Measurements from ENCODE around the gene PDX1.

PDX1 gene

DNA sequence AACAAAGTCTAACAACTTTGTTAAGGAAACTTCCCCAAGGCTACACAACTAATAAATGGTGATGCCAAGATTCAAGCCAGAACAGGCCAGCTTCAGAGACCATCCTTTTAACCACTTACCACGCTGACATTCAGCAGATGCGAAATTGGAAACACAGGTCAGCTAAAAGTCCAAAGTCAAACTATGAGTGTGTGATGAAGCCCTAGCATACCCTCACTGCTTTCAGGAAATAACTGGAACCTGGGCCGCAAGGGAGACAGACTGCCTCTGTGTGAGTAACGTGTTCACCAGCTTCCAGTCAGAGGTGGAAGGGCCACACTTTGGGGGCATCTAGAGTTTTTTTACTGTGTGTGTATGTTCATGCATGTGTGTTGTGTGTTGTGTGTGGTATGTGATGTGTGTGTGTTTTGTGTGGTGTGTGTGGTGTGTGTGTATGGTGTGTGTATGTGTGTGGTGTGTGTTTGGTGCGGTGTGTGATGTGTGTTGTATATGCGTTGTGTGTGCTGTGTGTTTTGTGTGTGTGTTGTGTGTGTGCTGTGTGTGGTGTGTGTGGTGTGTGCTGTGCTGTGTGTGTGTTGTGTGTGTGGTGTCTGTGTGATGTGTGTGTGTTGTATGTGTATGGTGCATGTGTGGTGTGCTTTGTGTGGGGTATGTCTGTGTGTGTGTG, 12.5 kb upstream of the PDX1 start:
- ChIA-PET POLR2A (no interaction called here), CTCF (no interaction called here)
- TF ChIP-seq, protein P1, sequence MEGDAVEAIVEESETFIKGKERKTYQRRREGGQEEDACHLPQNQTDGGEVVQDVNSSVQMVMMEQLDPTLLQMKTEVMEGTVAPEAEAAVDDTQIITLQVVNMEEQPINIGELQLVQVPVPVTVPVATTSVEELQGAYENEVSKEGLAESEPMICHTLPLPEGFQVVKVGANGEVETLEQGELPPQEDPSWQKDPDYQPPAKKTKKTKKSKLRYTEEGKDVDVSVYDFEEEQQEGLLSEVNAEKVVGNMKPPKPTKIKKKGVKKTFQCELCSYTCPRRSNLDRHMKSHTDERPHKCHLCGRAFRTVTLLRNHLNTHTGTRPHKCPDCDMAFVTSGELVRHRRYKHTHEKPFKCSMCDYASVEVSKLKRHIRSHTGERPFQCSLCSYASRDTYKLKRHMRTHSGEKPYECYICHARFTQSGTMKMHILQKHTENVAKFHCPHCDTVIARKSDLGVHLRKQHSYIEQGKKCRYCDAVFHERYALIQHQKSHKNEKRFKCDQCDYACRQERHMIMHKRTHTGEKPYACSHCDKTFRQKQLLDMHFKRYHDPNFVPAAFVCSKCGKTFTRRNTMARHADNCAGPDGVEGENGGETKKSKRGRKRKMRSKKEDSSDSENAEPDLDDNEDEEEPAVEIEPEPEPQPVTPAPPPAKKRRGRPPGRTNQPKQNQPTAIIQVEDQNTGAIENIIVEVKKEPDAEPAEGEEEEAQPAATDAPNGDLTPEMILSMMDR (IDR thresholded peaks at IDR 0.05; ENCODE audit: control extremely low read depth, extremely low read depth, low read depth, missing control alignments) = no peak
- no peak for DNase-seq (ENCODE audit: extremely low spot score)

DNA sequence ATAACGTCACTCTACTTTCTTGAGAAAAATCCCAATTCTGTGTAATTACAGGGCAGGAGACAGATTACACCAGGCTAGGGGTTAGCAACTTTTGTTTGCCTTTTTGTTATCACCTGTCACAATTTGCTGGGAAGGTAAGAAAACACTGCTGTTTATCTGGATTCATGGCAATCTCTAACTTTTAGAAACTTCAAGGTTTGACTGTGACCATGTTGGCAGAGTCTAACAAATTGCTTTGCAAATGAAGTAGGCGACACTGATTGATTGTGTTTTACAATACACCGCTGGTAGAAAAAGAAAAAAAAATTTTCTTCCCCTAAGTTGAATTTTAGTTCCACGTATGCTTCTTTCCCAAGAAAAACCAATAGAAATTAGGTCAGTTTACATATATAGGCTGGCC, 10.4 kb upstream of the PDX1 start:
- TF ChIP-seq, protein P1 (IDR thresholded peaks at IDR 0.05; ENCODE audit: control extremely low read depth, extremely low read depth, low read depth, missing control alignments) = no peak
- CTCF ChIA-PET = no interaction called here
- DNase-seq (ENCODE audit: extremely low spot score) = no peak
- POLR2A ChIA-PET = no interaction called here

DNA sequence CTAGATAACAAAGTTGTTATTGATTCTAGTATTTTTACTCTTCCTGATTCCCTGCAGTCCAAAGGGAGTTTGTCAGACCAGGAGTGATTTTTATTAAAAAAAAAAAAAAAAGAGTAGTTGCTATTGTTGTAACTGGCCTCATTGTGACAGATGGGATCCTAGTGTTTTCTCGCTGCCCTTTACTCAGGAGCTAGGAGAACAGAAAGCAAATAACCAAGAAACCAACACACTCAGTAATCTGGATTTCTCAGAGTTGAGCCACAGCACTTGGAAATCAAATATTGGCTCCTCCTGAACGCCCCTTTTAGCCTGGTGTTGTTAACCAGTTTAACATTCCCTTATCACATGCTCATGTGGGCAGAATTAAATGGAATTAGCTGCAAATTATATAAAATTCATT, 8.3 kb upstream of the PDX1 start:
- ChIA-PET POLR2A (no interaction called here), CTCF (interaction anchor here (1.8 kb wide), 1 partner anchor 85 kb away, joined by 4 read pairs; no protein-coding TSS in a partner anchor)
- DNase-seq (ENCODE audit: extremely low spot score) = no peak
- TF ChIP-seq, protein P1 (IDR thresholded peaks at IDR 0.05; ENCODE audit: control extremely low read depth, extremely low read depth, low read depth, missing control alignments) = no peak

DNA sequence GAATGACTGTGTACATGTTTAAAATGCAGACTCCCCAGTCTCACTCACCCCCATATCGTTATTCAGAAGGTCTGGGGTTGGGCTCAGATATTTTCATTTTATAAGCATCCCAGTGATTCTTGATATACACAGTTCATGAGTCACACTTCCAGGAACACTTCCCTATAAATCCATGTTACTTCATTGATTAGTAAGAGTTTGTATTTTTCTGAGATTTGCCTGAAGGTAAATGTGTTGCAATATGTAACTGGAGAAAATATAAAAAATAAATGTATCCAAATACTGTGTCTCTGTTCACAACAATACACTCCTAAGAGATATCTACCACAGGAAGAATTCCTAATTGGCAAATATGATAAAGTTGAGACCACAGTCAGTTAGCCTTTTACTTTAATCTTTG, 6.6 kb upstream of the PDX1 start:
- DNase-seq (ENCODE audit: extremely low spot score) = no peak
- CTCF ChIA-PET = interaction anchor here (0.9 kb wide), 1 partner anchor 83 kb away, joined by 3 read pairs; no protein-coding TSS in a partner anchor
- TF ChIP-seq, protein P1 (IDR thresholded peaks at IDR 0.05; ENCODE audit: control extremely low read depth, extremely low read depth, low read depth, missing control alignments) = no peak
- POLR2A ChIA-PET = no interaction called here

DNA sequence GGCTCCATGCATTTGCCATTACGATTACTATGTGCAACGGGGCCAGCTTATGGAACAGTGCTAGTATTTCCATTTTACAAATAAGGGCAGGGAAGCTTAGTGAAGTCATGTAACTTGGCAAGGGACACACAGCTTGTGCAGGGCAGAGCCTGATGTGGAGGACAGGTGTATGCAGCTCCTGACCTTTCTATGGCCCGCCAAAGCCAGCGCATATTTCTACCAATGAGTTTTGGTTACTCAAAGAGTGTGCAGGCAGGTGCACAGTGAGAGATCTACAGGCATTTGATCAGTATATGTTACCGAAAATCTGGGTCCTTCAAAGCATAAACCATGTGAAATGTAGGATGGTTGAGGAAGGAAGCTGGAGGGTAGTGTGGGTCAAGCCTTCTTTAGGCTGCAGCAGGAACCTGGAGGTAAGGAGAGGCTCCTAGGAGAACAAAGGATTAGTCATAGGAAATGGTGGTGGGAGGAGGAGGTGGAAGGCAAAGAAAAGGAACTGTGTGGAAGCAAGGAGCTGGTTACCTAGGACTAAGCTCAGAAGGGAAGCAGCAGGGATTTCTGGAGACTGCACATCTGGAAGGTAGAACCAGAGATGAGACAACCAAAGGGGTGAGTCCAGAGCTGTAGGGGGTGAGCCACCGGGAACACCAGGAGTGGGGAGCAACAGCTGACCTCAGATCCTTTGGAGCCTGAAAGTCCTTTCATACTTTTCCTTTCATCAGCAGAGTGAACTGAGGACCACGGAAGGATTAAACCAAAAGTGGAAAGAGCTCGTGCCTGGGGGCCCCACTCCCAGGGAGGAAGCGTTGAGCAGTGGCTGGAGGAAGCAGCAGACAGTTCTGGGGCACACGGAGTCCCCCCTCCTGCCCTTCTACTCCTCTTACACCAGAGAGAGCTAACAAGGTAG, 4.2 kb upstream of the PDX1 start:
- ChIA-PET POLR2A (no interaction called here), CTCF (interaction anchor here (0.6 to 2.6 kb wide), 8 partner anchors 12 to 969 kb away, joined by 3 to 16 read pairs (median 4); no protein-coding TSS in a partner anchor)
- no peak for DNase-seq (ENCODE audit: extremely low spot score)
- TF ChIP-seq, protein P1 (IDR thresholded peaks at IDR 0.05; ENCODE audit: control extremely low read depth, extremely low read depth, low read depth, missing control alignments) = no peak

DNA sequence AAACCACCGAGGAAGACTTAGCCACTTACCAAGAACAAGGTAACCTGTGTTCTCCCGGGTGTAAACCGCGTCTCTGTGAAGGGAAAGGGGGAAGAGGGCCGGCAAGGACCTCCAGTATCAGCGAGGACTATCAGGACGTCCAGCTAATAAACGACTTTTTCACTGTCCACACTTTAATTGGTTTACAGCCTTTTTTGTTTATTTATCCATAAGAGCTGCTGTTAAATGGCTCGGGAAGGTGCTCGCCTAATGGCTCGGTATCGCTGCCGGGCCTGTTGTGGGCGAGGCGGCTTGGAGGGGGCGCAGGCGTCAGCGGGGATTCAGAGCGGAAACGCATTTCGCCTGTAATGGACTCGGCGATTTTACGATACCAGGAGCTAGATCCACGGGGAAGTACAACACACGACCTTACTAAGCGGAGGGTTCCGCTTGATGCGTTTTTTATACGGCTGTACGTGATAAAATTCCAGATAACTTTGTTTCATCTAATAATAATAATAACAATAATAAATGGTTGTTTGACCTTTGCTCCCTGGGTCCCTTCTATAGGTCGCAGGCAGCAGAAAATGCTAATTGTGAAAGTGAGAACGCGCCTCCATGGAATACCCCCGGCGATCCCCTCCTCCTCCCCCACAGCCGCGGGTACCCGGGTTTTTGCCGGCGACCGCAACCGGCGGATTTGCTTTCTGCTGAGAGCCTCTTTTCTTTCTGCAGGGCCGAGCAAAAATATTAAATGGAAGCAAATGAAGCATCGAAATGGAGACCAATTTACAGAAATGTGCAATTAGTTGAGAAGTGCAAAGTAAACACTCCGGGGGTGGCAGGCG, 2.5 kb upstream of the PDX1 start:
- ChIA-PET POLR2A (no interaction called here), CTCF (no interaction called here)
- TF ChIP-seq, protein P1 (IDR thresholded peaks at IDR 0.05; ENCODE audit: control extremely low read depth, extremely low read depth, low read depth, missing control alignments) = no peak
- peak; percentile 31 for DNase-seq (ENCODE audit: extremely low spot score)

Measured in GM10248 (cell line).